Measurements from ENCODE around the gene TMEM116. TPM values are rescaled to one million over a fixed set of nuclear protein-coding genes. Genes with fewer than 3 reads are reported as not detected.
A peak's percentile ranks its signal among the peaks of the same experiment; 100 is the strongest.

Gene TMEM116
- total RNA-seq, 2 donors from 2014 or later: 13.5 to 13.9 TPM

DNA sequence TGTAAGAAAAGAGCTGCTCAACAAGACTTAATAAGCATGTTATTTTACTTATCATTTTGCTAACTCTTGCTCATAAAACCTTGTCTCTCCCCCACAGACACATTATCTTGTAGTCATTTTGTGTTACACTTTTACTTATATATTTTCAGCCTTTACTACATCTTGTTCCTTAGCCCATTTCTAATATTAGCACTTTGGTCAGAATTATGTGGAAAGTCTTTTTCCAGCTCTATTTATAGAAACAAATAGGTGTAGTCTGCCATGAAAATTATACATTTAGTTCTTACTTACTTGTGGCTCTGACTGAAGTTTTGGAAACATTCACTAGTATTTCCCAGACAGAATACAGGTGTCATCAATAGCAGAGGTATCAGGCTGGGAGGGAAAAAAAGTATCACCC lies 76.1 kb downstream of the TMEM116 start:
- Histone ChIP-seq H3K9me3 (no peaks in the 10 kb centered on the region), H3K27me3 (replicated peaks; ENCODE audit: insufficient read depth) (no peaks in the 10 kb centered on the region), H3K36me3 (no peaks in the 10 kb centered on the region), H3K27ac (peak overlapping the region; percentile 75 to 78), H3K4me3 (peak overlapping the region; percentile 35), H3K4me1 (ENCODE audit: control insufficient read depth in 1 of 2, low read depth in 2 of 2) (peaks cover 15 to 24% of the 10 kb centered on the region in 2 donors)
- ATAC-seq (ENCODE audit: insufficient number of reproducible peaks, low FRiP score, low read depth) (no peak), DNase-seq (ENCODE audit: low spot score) (no peak)
- TF ChIP-seq, protein P1, sequence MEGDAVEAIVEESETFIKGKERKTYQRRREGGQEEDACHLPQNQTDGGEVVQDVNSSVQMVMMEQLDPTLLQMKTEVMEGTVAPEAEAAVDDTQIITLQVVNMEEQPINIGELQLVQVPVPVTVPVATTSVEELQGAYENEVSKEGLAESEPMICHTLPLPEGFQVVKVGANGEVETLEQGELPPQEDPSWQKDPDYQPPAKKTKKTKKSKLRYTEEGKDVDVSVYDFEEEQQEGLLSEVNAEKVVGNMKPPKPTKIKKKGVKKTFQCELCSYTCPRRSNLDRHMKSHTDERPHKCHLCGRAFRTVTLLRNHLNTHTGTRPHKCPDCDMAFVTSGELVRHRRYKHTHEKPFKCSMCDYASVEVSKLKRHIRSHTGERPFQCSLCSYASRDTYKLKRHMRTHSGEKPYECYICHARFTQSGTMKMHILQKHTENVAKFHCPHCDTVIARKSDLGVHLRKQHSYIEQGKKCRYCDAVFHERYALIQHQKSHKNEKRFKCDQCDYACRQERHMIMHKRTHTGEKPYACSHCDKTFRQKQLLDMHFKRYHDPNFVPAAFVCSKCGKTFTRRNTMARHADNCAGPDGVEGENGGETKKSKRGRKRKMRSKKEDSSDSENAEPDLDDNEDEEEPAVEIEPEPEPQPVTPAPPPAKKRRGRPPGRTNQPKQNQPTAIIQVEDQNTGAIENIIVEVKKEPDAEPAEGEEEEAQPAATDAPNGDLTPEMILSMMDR (IDR thresholded peaks at IDR 0.05): no peak

DNA sequence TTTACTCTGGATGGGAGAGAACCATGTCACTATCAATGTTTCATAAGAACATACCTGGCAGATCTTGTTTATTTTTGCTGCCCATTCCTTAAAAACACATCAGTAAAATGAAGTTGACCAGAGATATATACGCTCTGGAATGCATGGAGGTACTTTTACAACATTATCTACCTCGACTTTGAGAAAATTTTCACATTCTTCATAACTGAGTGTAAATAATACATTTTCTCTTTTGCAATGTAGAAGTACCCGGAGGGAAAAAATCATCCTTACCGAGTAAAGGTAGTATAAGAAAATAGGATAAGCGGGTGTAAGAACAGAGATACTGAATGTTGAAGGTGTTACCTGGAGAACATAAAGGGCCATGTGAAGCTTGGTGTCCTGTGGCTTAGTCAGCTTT lies 80.7 kb downstream of the TMEM116 start:
- ATAC-seq (ENCODE audit: insufficient number of reproducible peaks, low FRiP score, low read depth): no peak
- Histone ChIP-seq H3K27ac (no peak overlapping the region), H3K4me3 (no peak overlapping the region), H3K9me3 (no peaks in the 10 kb centered on the region), H3K36me3 (no peaks in the 10 kb centered on the region), H3K4me1 (ENCODE audit: control insufficient read depth in 1 of 2, low read depth in 2 of 2) (peaks cover 7 to 10% of the 10 kb centered on the region in 2 donors), H3K27me3 (replicated peaks; ENCODE audit: insufficient read depth) (no peaks in the 10 kb centered on the region)
- no peak for DNase-seq (ENCODE audit: low spot score)
- TF ChIP-seq, protein P1 (IDR thresholded peaks at IDR 0.05): no peak

DNA sequence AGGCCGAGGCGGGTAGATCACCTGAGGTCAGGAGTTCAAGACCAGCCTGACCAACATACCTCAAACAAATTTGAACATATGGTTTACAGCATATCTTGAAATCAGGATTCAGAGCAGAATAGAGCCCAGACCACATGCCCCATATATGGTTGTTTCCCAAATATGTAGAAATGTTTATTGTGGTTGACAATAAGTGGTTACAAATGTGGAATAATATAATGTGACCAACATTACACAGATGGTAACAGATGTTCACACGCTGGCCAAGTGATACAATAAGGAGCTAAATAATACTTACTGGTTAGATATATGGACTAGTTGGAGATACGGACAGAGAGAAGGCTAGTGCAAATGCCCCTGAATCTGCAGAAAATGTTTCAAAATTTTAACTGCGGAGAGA lies 85.6 kb downstream of the TMEM116 start:
- ATAC-seq (ENCODE audit: insufficient number of reproducible peaks, low FRiP score, low read depth) (no peak), DNase-seq (ENCODE audit: low spot score) (no peak)
- Histone ChIP-seq H3K4me3 (no peak overlapping the region), H3K27me3 (replicated peaks; ENCODE audit: insufficient read depth) (no peaks in the 10 kb centered on the region), H3K9me3 (no peaks in the 10 kb centered on the region), H3K27ac (no peak overlapping the region), H3K36me3 (no peaks in the 10 kb centered on the region), H3K4me1 (ENCODE audit: control insufficient read depth in 1 of 2, low read depth in 2 of 2) (no peaks in the 10 kb centered on the region)
- TF ChIP-seq, protein P1 (IDR thresholded peaks at IDR 0.05): no peak

DNA sequence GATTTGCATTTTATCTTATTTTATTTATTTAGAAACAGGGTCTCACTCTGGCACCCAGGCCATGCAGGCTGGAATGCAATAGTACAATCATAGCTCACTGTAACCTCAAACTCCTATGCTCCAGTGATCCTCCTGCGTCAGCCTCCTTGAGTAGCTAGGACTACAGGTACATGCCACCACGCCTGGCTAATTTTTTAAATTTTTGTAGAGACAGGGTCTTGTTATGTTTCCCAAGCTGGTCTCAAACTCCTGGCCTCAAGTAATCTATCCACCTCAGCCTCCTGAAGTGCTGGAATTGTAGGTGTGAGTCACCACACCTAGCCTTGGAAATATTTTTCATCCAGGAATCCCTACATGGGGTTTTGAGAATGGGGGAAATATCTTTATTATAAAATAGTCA lies 86.3 kb downstream of the TMEM116 start:
- DNase-seq (ENCODE audit: low spot score) (no peak), ATAC-seq (ENCODE audit: insufficient number of reproducible peaks, low FRiP score, low read depth) (no peak)
- Histone ChIP-seq H3K36me3 (no peaks in the 10 kb centered on the region), H3K27me3 (replicated peaks; ENCODE audit: insufficient read depth) (no peaks in the 10 kb centered on the region), H3K4me1 (ENCODE audit: control insufficient read depth in 1 of 2, low read depth in 2 of 2) (no peaks in the 10 kb centered on the region), H3K4me3 (no peak overlapping the region), H3K27ac (no peak overlapping the region), H3K9me3 (no peaks in the 10 kb centered on the region)
- TF ChIP-seq, protein P1 (IDR thresholded peaks at IDR 0.05): no peak

DNA sequence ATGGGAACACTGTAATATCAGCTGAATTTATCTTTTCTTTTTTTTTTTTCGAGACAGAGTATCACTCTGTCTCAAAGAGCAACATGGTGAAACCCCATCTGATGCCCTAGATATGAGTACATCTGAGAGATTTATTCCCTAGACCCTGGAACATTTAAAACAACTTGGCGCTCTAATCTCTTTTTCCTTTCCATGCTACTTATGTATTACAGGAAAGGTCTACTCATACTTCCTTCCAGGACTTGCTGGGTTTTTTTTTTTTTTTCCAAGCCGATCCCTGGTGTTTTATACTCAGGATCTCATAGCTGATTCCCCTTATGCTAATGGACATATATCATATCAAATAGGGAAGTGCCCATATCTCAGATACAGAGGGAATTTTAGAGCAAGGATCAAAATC lies 87.8 kb downstream of the TMEM116 start:
- TF ChIP-seq, protein P1 (IDR thresholded peaks at IDR 0.05): no peak
- no peak overlapping the region for H3K27ac ChIP-seq
- no peaks in the 10 kb centered on the region for H3K9me3 ChIP-seq
- DNase-seq (ENCODE audit: low spot score) (no peak), ATAC-seq (ENCODE audit: insufficient number of reproducible peaks, low FRiP score, low read depth) (no peak)
- H3K4me3 ChIP-seq: no peak overlapping the region
- H3K36me3 ChIP-seq: no peaks in the 10 kb centered on the region
- H3K4me1 ChIP-seq (ENCODE audit: control insufficient read depth in 1 of 2, low read depth in 2 of 2): no peaks in the 10 kb centered on the region
- no peaks in the 10 kb centered on the region for H3K27me3 ChIP-seq (replicated peaks; ENCODE audit: insufficient read depth)
